ENCODE data around the gene SEMA6D. TPM values are rescaled to one million over a fixed set of nuclear protein-coding genes. Genes with fewer than 3 reads are reported as not detected.

SEMA6D gene
- total RNA-seq, 1 donor from 2014 or later: 12.8 TPM

DNA sequence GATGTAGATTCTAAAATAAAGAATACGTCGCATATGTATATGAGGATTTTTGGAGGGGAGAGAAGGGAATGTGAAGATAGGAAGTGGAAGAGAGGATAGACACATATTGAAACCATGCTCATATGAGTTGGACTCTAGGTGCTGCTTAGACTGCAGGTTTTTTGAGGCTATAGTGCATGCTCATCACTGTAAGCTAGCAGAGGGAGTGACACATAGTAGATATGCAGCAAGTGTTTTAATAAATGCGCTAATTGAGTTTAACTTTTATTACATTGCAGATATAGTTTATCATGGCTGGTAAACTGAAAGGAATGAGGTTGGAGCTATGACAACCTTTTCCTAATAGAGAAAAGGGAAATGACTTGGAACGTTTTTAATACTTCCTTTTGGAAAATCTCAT is 7.7 kb downstream of the SEMA6D start:
- Mint-ChIP-seq H3K9me3 (ENCODE audit: unreplicated experiment) (no peaks in the 10 kb centered on the region), H3K4me1 (ENCODE audit: unreplicated experiment) (peaks cover 2% of the 10 kb centered on the region), H3K4me3 (ENCODE audit: unreplicated experiment) (no peak overlapping the region), H3K27ac (ENCODE audit: unreplicated experiment) (no peak overlapping the region), H3K36me3 (ENCODE audit: low read depth, unreplicated experiment) (no peaks in the 10 kb centered on the region), H3K27me3 (ENCODE audit: unreplicated experiment) (no peaks in the 10 kb centered on the region)
- TF ChIP-seq, protein P1, sequence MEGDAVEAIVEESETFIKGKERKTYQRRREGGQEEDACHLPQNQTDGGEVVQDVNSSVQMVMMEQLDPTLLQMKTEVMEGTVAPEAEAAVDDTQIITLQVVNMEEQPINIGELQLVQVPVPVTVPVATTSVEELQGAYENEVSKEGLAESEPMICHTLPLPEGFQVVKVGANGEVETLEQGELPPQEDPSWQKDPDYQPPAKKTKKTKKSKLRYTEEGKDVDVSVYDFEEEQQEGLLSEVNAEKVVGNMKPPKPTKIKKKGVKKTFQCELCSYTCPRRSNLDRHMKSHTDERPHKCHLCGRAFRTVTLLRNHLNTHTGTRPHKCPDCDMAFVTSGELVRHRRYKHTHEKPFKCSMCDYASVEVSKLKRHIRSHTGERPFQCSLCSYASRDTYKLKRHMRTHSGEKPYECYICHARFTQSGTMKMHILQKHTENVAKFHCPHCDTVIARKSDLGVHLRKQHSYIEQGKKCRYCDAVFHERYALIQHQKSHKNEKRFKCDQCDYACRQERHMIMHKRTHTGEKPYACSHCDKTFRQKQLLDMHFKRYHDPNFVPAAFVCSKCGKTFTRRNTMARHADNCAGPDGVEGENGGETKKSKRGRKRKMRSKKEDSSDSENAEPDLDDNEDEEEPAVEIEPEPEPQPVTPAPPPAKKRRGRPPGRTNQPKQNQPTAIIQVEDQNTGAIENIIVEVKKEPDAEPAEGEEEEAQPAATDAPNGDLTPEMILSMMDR (IDR thresholded peaks at IDR 0.05; ENCODE audit: unreplicated experiment): no peak
- DNase-seq (ENCODE audit: low spot score): no peak

DNA sequence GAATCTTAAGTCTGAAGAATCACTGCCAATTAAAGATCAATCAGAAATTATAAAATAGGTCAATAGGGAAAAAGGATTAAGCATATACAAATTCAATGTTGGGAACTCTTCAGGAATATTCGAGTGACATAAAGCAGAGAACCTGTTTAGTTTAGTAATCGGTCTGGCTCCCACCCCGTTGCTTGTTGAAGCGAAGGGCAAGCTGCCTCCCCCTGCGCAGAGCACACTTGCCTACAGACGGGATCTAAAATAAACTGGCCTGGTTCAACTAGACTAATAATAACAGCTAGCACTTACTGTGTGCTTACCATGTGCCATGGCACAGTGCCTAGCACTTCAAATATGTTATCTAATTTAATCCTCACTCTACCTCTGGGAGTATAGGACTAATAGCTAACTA is 8.6 kb downstream of the SEMA6D start:
- no peak for DNase-seq (ENCODE audit: low spot score)
- no peak overlapping the region for H3K27ac Mint-ChIP-seq (ENCODE audit: unreplicated experiment)
- H3K4me3 Mint-ChIP-seq (ENCODE audit: unreplicated experiment): no peak overlapping the region
- H3K9me3 Mint-ChIP-seq (ENCODE audit: unreplicated experiment): no peaks in the 10 kb centered on the region
- no peaks in the 10 kb centered on the region for H3K27me3 Mint-ChIP-seq (ENCODE audit: unreplicated experiment)
- H3K4me1 Mint-ChIP-seq (ENCODE audit: unreplicated experiment): no peaks in the 10 kb centered on the region
- no peaks in the 10 kb centered on the region for H3K36me3 Mint-ChIP-seq (ENCODE audit: low read depth, unreplicated experiment)
- TF ChIP-seq, protein P1 (IDR thresholded peaks at IDR 0.05; ENCODE audit: unreplicated experiment): no peak

DNA sequence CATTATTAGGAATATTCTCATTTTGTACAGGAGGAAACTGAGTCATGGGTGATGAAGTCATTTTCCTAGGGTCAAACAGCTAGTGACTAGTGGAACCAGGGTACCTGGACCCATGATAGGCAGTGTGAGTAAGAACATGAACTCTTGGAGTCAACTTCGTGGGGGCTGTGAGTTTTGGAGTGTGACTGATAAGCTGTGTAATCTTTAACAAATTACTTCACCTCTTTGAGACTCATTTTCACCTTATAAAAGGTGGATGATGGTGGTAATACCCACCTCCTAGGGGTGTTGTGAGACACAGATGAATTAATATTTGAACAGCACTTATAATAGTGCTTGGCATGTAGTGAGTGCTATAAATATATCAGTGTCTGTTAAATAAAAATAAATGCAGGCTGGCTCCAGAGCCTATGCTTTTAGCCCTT is 9.1 kb downstream of the SEMA6D start:
- Mint-ChIP-seq H3K27ac (ENCODE audit: unreplicated experiment) (no peak overlapping the region), H3K9me3 (ENCODE audit: unreplicated experiment) (no peaks in the 10 kb centered on the region), H3K4me1 (ENCODE audit: unreplicated experiment) (no peaks in the 10 kb centered on the region), H3K4me3 (ENCODE audit: unreplicated experiment) (no peak overlapping the region), H3K36me3 (ENCODE audit: low read depth, unreplicated experiment) (no peaks in the 10 kb centered on the region), H3K27me3 (ENCODE audit: unreplicated experiment) (no peaks in the 10 kb centered on the region)
- no peak for DNase-seq (ENCODE audit: low spot score)
- TF ChIP-seq, protein P1 (IDR thresholded peaks at IDR 0.05; ENCODE audit: unreplicated experiment): no peak

DNA sequence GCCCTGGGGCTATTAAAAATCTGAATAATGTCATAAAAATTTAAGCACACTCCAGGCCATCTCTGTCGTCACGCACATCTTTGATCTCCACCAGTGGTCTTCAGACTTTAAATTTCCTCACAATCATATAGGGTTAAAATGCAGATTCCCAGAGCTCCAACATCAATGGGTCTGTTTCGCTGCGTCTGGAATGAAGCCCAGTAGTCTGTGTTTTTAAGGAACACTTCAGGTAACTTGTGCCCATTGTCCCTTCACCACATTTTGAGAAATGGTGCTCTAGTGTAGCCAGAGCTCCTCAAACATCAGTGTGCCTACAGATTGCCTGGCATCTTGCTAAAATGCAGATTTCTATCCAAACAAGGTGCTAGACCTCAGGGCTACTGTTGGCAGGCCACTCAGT is 9.8 kb downstream of the SEMA6D start:
- no peaks in the 10 kb centered on the region for H3K9me3 Mint-ChIP-seq (ENCODE audit: unreplicated experiment)
- no peaks in the 10 kb centered on the region for H3K27me3 Mint-ChIP-seq (ENCODE audit: unreplicated experiment)
- DNase-seq (ENCODE audit: low spot score): no peak
- no peaks in the 10 kb centered on the region for H3K36me3 Mint-ChIP-seq (ENCODE audit: low read depth, unreplicated experiment)
- H3K4me3 Mint-ChIP-seq (ENCODE audit: unreplicated experiment): no peak overlapping the region
- no peak overlapping the region for H3K27ac Mint-ChIP-seq (ENCODE audit: unreplicated experiment)
- TF ChIP-seq, protein P1 (IDR thresholded peaks at IDR 0.05; ENCODE audit: unreplicated experiment): no peak
- H3K4me1 Mint-ChIP-seq (ENCODE audit: unreplicated experiment): no peaks in the 10 kb centered on the region

DNA sequence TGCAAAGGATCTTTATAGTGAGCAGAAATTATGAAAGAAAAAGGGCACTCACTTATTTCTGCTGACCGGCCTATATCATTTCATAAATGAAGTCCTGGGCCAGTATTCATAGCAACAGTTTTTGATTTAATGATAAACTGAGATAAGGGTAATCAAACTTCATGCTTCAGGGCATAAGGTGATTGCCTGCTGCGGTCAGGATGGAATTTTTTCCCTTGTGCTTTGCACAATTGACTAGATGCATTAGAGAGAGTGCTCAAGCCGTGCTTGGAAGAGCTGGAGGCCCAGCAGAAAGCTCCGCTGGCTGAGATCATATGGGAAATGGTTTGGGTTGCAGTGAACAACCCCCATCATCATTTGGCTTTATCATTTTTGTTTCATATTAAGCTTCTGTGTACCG is 10.4 kb downstream of the SEMA6D start:
- Mint-ChIP-seq H3K4me1 (ENCODE audit: unreplicated experiment) (no peaks in the 10 kb centered on the region), H3K4me3 (ENCODE audit: unreplicated experiment) (no peak overlapping the region)
- DNase-seq (ENCODE audit: low spot score): no peak

More for the DNA sequence above, 10.4 kb downstream of the SEMA6D start:
- Mint-ChIP-seq H3K27me3 (ENCODE audit: unreplicated experiment) (no peaks in the 10 kb centered on the region), H3K9me3 (ENCODE audit: unreplicated experiment) (no peaks in the 10 kb centered on the region), H3K27ac (ENCODE audit: unreplicated experiment) (no peak overlapping the region), H3K36me3 (ENCODE audit: low read depth, unreplicated experiment) (no peaks in the 10 kb centered on the region)
- TF ChIP-seq, protein P1 (IDR thresholded peaks at IDR 0.05; ENCODE audit: unreplicated experiment): no peak
